Trophoblast cell (in vitro differentiated cells and primary cell): Measurements from ENCODE around the gene CNST.
A peak's percentile ranks its signal among the peaks of the same experiment; 100 is the strongest.
"Not testable (repeated sequence)": the region's sequence is repeated elsewhere in the genome, so short reads cannot be mapped to it uniquely, and the experiment has no call there.

Source experiments
- DNase-seq, 2 donors: peaks; one replicate each; pipeline ENCODE4 v3.0.0-alpha.2; 2016
- H2AFZ ChIP-seq: 2 replicates; pipeline ENCODE4 v1.6.1; 2013; ENCODE audit warnings: low read length, moderate library complexity, mild to moderate bottlenecking; ENCODE audit not compliant: insufficient read depth, poor library complexity
- H2AK5ac ChIP-seq: 2 replicates; pipeline ENCODE4 v1.6.1; 2013; ENCODE audit warnings: mild to moderate bottlenecking, low read length
- H2BK120ac ChIP-seq: 2 replicates; pipeline ENCODE4 v1.6.1; 2013; ENCODE audit warnings: low read length, mild to moderate bottlenecking, moderate library complexity; ENCODE audit not compliant: insufficient read depth, poor library complexity
- H2BK12ac ChIP-seq: 2 replicates; pipeline ENCODE4 v1.6.1; 2013; ENCODE audit warnings: mild to moderate bottlenecking, low read length, moderate library complexity
- H2BK5ac ChIP-seq: 2 replicates; pipeline ENCODE4 v1.6.1; 2013; ENCODE audit warnings: low read length, low read depth, moderate library complexity, mild to moderate bottlenecking; ENCODE audit not compliant: poor library complexity
- H3K14ac ChIP-seq: 2 replicates; pipeline ENCODE4 v1.6.1; 2013; ENCODE audit warnings: mild to moderate bottlenecking, low read length
- H3K18ac ChIP-seq: 2 replicates; pipeline ENCODE4 v1.6.1; 2013; ENCODE audit warnings: mild to moderate bottlenecking, low read length
- H3K23ac ChIP-seq: 2 replicates; pipeline ENCODE4 v1.6.1; 2013; ENCODE audit warnings: low read length
- H3K27ac ChIP-seq: 2 replicates; pipeline ENCODE4 v1.5.1; 2013; ENCODE audit warnings: low read depth, mild to moderate bottlenecking, inconsistent platforms, low read length, moderate library complexity
- H3K27me3 ChIP-seq: 2 replicates; pipeline ENCODE4 v1.6.1; 2013; ENCODE audit warnings: inconsistent platforms, mild to moderate bottlenecking, low read length, moderate library complexity; ENCODE audit not compliant: insufficient read depth
- H3K36me3 ChIP-seq, 2 experiments: 1 replicate in 1 of 2; 2 replicates in 1 of 2; pipeline ENCODE4 v1.6.1; 2013; ENCODE audit warnings: low read length in 2 of 2, mild to moderate bottlenecking in 2 of 2, moderate library complexity in 1 of 2; ENCODE audit not compliant: insufficient read depth in 2 of 2, control insufficient read depth in 1 of 2
- H3K4ac ChIP-seq: 2 replicates; pipeline ENCODE4 v1.6.1; 2013; ENCODE audit warnings: low read depth, mild to moderate bottlenecking, low read length, moderate library complexity
- H3K4me1 ChIP-seq, 2 experiments: 1 replicate in 1 of 2; 2 replicates in 1 of 2; pipeline ENCODE4 v1.6.1; 2013; ENCODE audit warnings: low read length in 2 of 2, mild to moderate bottlenecking in 2 of 2, moderate library complexity in 1 of 2; ENCODE audit not compliant: insufficient read depth in 2 of 2, control insufficient read depth in 1 of 2
- H3K4me2 ChIP-seq: 2 replicates; pipeline ENCODE4 v1.6.1; 2013; ENCODE audit warnings: inconsistent platforms, mild to moderate bottlenecking, low read length, moderate library complexity
- H3K4me3 ChIP-seq: 2 replicates; pipeline ENCODE4 v1.5.1; 2013; ENCODE audit warnings: mild to moderate bottlenecking, low read depth, low read length, inconsistent platforms
- H3K79me1 ChIP-seq: one replicate; pipeline ENCODE4 v1.6.1; 2013; ENCODE audit warnings: low read length
- H3K79me2 ChIP-seq: 2 replicates; pipeline ENCODE4 v1.6.1; 2013; ENCODE audit warnings: low read length, mild to moderate bottlenecking; ENCODE audit not compliant: control insufficient read depth, insufficient read depth, poor library complexity
- H3K9ac ChIP-seq: 2 replicates; pipeline ENCODE4 v1.6.1; 2013; ENCODE audit warnings: mild to moderate bottlenecking, low read length
- H3K9me3 ChIP-seq: 2 replicates; pipeline ENCODE4 v1.6.1; 2013; ENCODE audit warnings: low read depth, mild to moderate bottlenecking, control low read depth, inconsistent platforms, low read length; ENCODE audit not compliant: insufficient read depth
- H4K12ac ChIP-seq: 2 replicates; pipeline ENCODE4 v1.6.1; 2013; ENCODE audit warnings: low read depth, mild to moderate bottlenecking, low read length, moderate library complexity
- H4K8ac ChIP-seq: 2 replicates; pipeline ENCODE4 v1.6.1; 2013; ENCODE audit warnings: low read depth, mild to moderate bottlenecking, low read length, moderate library complexity
- H4K91ac ChIP-seq: one replicate; pipeline ENCODE4 v1.6.1; 2013; ENCODE audit warnings: low read depth, mild to moderate bottlenecking, low read length, moderate library complexity
- WGBS: extraction: QIAGEN DNeasy Blood & Tissue Kit; methylation state at CpG from one replicate; pipeline ENCODE4 v1.1.7; 2013; ENCODE audit warnings: missing lambda C conversion rate; ENCODE audit not compliant: insufficient read length, insufficient coverage; ENCODE audit errors: extremely low coverage; 5-methylcytosine and 5-hydroxymethylcytosine counted together

CNST gene

GRCh38 chr1:246571309-246571708 is 5.1 kb downstream of the CNST start:
- H3K9me3 ChIP-seq, H4K8ac ChIP-seq, H2AFZ ChIP-seq, H2BK12ac ChIP-seq, H3K79me1 ChIP-seq, H2BK120ac ChIP-seq, H3K9ac ChIP-seq, H2BK5ac ChIP-seq, H3K79me2 ChIP-seq, H3K23ac ChIP-seq, H3K4me1 ChIP-seq, H4K91ac ChIP-seq, H4K12ac ChIP-seq, H2AK5ac ChIP-seq, H3K27ac ChIP-seq, H3K4ac ChIP-seq, H3K27me3 ChIP-seq, H3K4me2 ChIP-seq, H3K4me3 ChIP-seq, H3K36me3 ChIP-seq, H3K14ac ChIP-seq, H3K18ac ChIP-seq: not testable (repeated sequence)
- DNase-seq = peak in 1 of 2 donors; percentile 7
- WGBS = no CpG with 5 or more reads among the region's 4 CpGs

GRCh38 chr1:246571953-246572352 is 5.7 kb downstream of the CNST start:
- Histone ChIP-seq H3K14ac (no peak overlapping the region), H4K12ac (no peak overlapping the region), H2BK12ac (no peak overlapping the region), H3K27ac (no peak overlapping the region), H3K4me3 (no peak overlapping the region), H3K79me1 (no peaks in the 10 kb centered on the region), H3K36me3 (no peaks in the 10 kb centered on the region), H3K23ac (no peak overlapping the region), H3K9ac (no peak overlapping the region), H4K91ac (no peak overlapping the region), H2AFZ (no peak overlapping the region), H3K4ac (no peak overlapping the region), H3K4me1 (no peaks in the 10 kb centered on the region), H2BK5ac (no peak overlapping the region), H2BK120ac (no peak overlapping the region), H3K27me3 (no peaks in the 10 kb centered on the region), H3K79me2 (no peaks in the 10 kb centered on the region), H3K9me3 (no peaks in the 10 kb centered on the region), H3K4me2 (no peak overlapping the region), H2AK5ac (no peak overlapping the region), H3K18ac (no peak overlapping the region), H4K8ac (no peak overlapping the region)
- DNase-seq = no peak
- WGBS = no CpG with 5 or more reads among the region's 1 CpG

DNA sequence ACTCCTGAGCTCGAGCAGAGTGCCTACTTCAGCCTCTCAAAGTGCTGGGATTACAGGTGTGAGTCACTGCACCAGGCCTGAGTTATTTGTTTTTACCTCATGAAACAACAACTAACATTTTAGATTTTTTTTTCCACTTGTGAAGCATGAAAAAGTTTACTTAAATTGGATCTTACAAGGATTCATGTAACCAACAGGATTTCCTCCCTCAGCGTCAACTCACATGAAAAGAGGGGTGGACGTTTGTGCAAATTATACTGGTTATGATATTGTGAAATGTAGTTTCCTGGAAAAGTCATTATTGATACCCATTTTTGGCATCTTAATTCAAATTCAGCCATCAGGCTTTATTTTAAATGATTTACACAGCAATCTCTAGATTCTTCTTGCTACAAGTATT is 6.5 kb downstream of the CNST start:
- no peak overlapping the region for H3K4me2 ChIP-seq
- no peak overlapping the region for H2AK5ac ChIP-seq
- no peak overlapping the region for H4K12ac ChIP-seq
- no peak overlapping the region for H3K18ac ChIP-seq
- no peak for DNase-seq
- H3K4me3 ChIP-seq = no peak overlapping the region
- no peaks in the 10 kb centered on the region for H3K79me1 ChIP-seq
- no peak overlapping the region for H4K8ac ChIP-seq
- H3K14ac ChIP-seq = no peak overlapping the region
- no peak overlapping the region for H2BK5ac ChIP-seq
- no peak overlapping the region for H3K23ac ChIP-seq
- no peak overlapping the region for H2BK12ac ChIP-seq
- H4K91ac ChIP-seq = no peak overlapping the region
- H3K9ac ChIP-seq = no peak overlapping the region
- no peaks in the 10 kb centered on the region for H3K9me3 ChIP-seq
- H3K4ac ChIP-seq = no peak overlapping the region
- H3K27me3 ChIP-seq = no peaks in the 10 kb centered on the region
- no peak overlapping the region for H2BK120ac ChIP-seq
- H2AFZ ChIP-seq = no peak overlapping the region
- no peaks in the 10 kb centered on the region for H3K79me2 ChIP-seq
- H3K4me1 ChIP-seq = no peaks in the 10 kb centered on the region
- H3K36me3 ChIP-seq = no peaks in the 10 kb centered on the region
- H3K27ac ChIP-seq = no peak overlapping the region
- WGBS = no CpG with 5 or more reads among the region's 3 CpGs

- Histone ChIP-seq H3K4ac (no peak overlapping the region), H3K9me3 (no peaks in the 10 kb centered on the region), H3K4me3 (no peak overlapping the region), H3K14ac (no peak overlapping the region), H2AK5ac (no peak overlapping the region), H2BK12ac (no peak overlapping the region), H3K79me1 (no peaks in the 10 kb centered on the region), H2BK120ac (no peak overlapping the region), H3K36me3 (no peaks in the 10 kb centered on the region), H2BK5ac (no peak overlapping the region), H4K12ac (no peak overlapping the region), H3K79me2 (no peaks in the 10 kb centered on the region), H3K23ac (no peak overlapping the region), H3K9ac (no peak overlapping the region), H3K4me1 (no peaks in the 10 kb centered on the region), H4K91ac (no peak overlapping the region), H3K27ac (no peak overlapping the region), H3K27me3 (no peaks in the 10 kb centered on the region), H2AFZ (no peak overlapping the region), H3K18ac (no peak overlapping the region), H4K8ac (no peak overlapping the region), H3K4me2 (no peak overlapping the region)
- WGBS = no CpG with 5 or more reads among the region's 6 CpGs
- no peak for DNase-seq
These were observed 7.2 kb downstream of the CNST start for GRCh38 chr1:246573491-246573890.

- no peak overlapping the region for H3K9ac ChIP-seq
These were observed 10.4 kb downstream of the CNST start for GRCh38 chr1:246576709-246577032.

More at GRCh38 chr1:246576709-246577032, 10.4 kb downstream of the CNST start:
- no peaks in the 10 kb centered on the region for H3K27me3 ChIP-seq
- H2AFZ ChIP-seq = no peak overlapping the region
- H3K14ac ChIP-seq = no peak overlapping the region
- H4K91ac ChIP-seq = no peak overlapping the region
- no CpG with 5 or more reads among the region's 3 CpGs for WGBS
- no peak overlapping the region for H3K23ac ChIP-seq
- H3K18ac ChIP-seq = no peak overlapping the region
- no peak for DNase-seq
- no peaks in the 10 kb centered on the region for H3K9me3 ChIP-seq
- no peaks in the 10 kb centered on the region for H3K79me2 ChIP-seq
- no peak overlapping the region for H2BK5ac ChIP-seq
- no peak overlapping the region for H3K4ac ChIP-seq
- H2BK12ac ChIP-seq = no peak overlapping the region
- no peak overlapping the region for H4K8ac ChIP-seq
- H3K4me3 ChIP-seq = no peak overlapping the region
- no peaks in the 10 kb centered on the region for H3K36me3 ChIP-seq
- H3K27ac ChIP-seq = no peak overlapping the region
- H3K4me1 ChIP-seq = no peaks in the 10 kb centered on the region
- no peak overlapping the region for H2AK5ac ChIP-seq
- H2BK120ac ChIP-seq = no peak overlapping the region
- H3K79me1 ChIP-seq = no peaks in the 10 kb centered on the region
- no peak overlapping the region for H4K12ac ChIP-seq
- H3K4me2 ChIP-seq = no peak overlapping the region
